OCI-LY1 (cell line): ENCODE data around the gene VWA8.

Source experiments
- H2AFZ ChIP-seq: fragments of 200-600 bp; sonication (generic), shearing (Covaris generic); 2 replicates; pipeline ENCODE4 v1.6.0; 2014; ENCODE audit warnings: antibody characterized with exemption, mild to moderate bottlenecking, low read length
- H3F3A ChIP-seq: fragments of 200-600 bp; sonication (generic), shearing (Covaris generic); 2 replicates; pipeline ENCODE4 v1.6.0; 2014; ENCODE audit warnings: mild to moderate bottlenecking, antibody characterized with exemption, low read length, moderate library complexity; ENCODE audit not compliant: insufficient read depth
- H3K27ac ChIP-seq: fragments of 200-600 bp; sonication (generic); 2 replicates; pipeline ENCODE4 v1.5.1; 2014; ENCODE audit warnings: low read length, mixed run types, mild to moderate bottlenecking, low read depth; ENCODE audit not compliant: poor library complexity, severe bottlenecking
- H3K27me3 ChIP-seq: fragments of 200-600 bp; sonication (generic); 2 replicates; pipeline ENCODE4 v1.6.0; 2014; ENCODE audit warnings: antibody characterized with exemption, mild to moderate bottlenecking, low read length, moderate library complexity; ENCODE audit not compliant: insufficient read depth
- H3K36me3 ChIP-seq: fragments of 200-600 bp; sonication (generic); 2 replicates; pipeline ENCODE4 v1.6.1; 2014; ENCODE audit warnings: mild to moderate bottlenecking, antibody characterized with exemption, low read length, moderate library complexity, mixed read lengths; ENCODE audit not compliant: insufficient read depth
- H3K4me1 ChIP-seq: fragments of 200-600 bp; sonication (generic); 2 replicates; pipeline ENCODE4 v1.5.1; 2014; ENCODE audit warnings: mild to moderate bottlenecking, low read length, moderate library complexity; ENCODE audit not compliant: insufficient read depth, severe bottlenecking
- H3K4me2 ChIP-seq: fragments of 200-600 bp; sonication (generic), shearing (Covaris generic); 2 replicates; pipeline ENCODE4 v1.6.1; 2014; ENCODE audit warnings: low read length
- H3K4me3 ChIP-seq: fragments of 200-600 bp; sonication (generic); 2 replicates; pipeline ENCODE4 v1.5.1; 2014; ENCODE audit warnings: low read length, low read depth, mild to moderate bottlenecking, mixed read lengths; ENCODE audit not compliant: poor library complexity, severe bottlenecking
- H3K79me2 ChIP-seq: fragments of 200-600 bp; shearing (Covaris generic); 2 replicates; pipeline ENCODE4 v1.6.1; 2016; ENCODE audit warnings: mixed run types, low read length, mixed read lengths; ENCODE audit not compliant: insufficient read depth
- H3K9ac ChIP-seq: fragments of 200-600 bp; sonication (generic), shearing (Covaris generic); 2 replicates; pipeline ENCODE4 v1.6.1; 2014; ENCODE audit warnings: mild to moderate bottlenecking, low read length, mixed read lengths
- H3K9me2 ChIP-seq: fragments of 200-600 bp; sonication (generic), shearing (Covaris generic); 2 replicates; pipeline ENCODE4 v1.6.1; 2014; ENCODE audit warnings: low read depth, mild to moderate bottlenecking, low read length, mixed read lengths
- H3K9me3 ChIP-seq: fragments of 200-600 bp; shearing (Covaris generic); 2 replicates; pipeline ENCODE4 v1.6.1; 2014; ENCODE audit warnings: low read length, mixed read lengths
- H4K20me1 ChIP-seq: fragments of 200-600 bp; sonication (generic), shearing (Covaris generic); 2 replicates; pipeline ENCODE4 v1.6.0; 2016; ENCODE audit warnings: mild to moderate bottlenecking, low read length; ENCODE audit not compliant: insufficient read depth
- EZH2 ChIP-seq: fragments of 200-600 bp; sonication (generic), shearing (Covaris generic); IDR thresholded peaks from 2 replicates; pipeline ENCODE4 v1.8.0; 2017; ENCODE audit warnings: borderline replicate concordance, mixed run types, mild to moderate bottlenecking, antibody characterized with exemption, low read length, moderate library complexity, mixed read lengths
- TF ChIP-seq, protein P1 (sequence below): fragments of 200-600 bp; sonication (generic), shearing (Covaris generic); IDR thresholded peaks from 2 replicates; pipeline ENCODE4 v1.5.1; 2017; ENCODE audit warnings: mild to moderate bottlenecking, antibody characterized with exemption, low read length, moderate library complexity, mixed read lengths

VWA8 gene

GRCh38 chr13:41701676-41702075 lies 259.2 kb downstream of the VWA8 start:
- no peaks in the 10 kb centered on the region for H3K9me3 ChIP-seq
- no peak overlapping the region for H3K4me3 ChIP-seq
- H3K27ac ChIP-seq = no peak overlapping the region

DNA sequence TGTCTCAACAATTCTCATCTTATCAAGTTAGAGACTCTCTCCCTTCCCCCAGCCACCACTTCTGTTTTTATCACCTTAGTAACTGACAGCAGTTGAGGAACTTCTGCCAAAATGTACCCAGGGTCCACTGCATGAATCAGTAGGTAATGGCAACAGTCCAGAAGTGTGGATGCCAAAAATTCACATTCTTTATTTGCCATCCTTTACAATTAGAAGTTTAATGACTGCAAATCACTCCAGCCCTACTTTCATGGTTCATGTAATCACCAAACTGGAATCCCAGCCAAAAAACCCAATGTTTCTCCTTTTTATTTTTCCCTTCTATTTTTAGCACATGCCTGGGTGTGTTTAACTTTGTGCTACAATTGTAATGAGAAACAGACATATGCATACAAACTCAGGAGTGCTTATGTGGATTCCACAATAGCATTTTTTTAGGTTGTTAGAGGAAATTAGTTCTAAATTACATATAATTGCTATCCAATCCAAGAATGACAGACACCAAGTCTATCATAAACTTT lies 260.1 kb downstream of the VWA8 start:
- H3K4me3 ChIP-seq = no peak overlapping the region
- H3K27me3 ChIP-seq = no peaks in the 10 kb centered on the region
- 0 out of 2 replicates have a peak, but pooled peaks cover 4% of the 10 kb centered on the region for H3K36me3 ChIP-seq
- no peak for TF ChIP-seq EZH2
- TF ChIP-seq, protein P1, sequence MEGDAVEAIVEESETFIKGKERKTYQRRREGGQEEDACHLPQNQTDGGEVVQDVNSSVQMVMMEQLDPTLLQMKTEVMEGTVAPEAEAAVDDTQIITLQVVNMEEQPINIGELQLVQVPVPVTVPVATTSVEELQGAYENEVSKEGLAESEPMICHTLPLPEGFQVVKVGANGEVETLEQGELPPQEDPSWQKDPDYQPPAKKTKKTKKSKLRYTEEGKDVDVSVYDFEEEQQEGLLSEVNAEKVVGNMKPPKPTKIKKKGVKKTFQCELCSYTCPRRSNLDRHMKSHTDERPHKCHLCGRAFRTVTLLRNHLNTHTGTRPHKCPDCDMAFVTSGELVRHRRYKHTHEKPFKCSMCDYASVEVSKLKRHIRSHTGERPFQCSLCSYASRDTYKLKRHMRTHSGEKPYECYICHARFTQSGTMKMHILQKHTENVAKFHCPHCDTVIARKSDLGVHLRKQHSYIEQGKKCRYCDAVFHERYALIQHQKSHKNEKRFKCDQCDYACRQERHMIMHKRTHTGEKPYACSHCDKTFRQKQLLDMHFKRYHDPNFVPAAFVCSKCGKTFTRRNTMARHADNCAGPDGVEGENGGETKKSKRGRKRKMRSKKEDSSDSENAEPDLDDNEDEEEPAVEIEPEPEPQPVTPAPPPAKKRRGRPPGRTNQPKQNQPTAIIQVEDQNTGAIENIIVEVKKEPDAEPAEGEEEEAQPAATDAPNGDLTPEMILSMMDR = no peak
- no peak overlapping the region for H2AFZ ChIP-seq
- no peaks in the 10 kb centered on the region for H3F3A ChIP-seq
- H4K20me1 ChIP-seq = no peaks in the 10 kb centered on the region
- no peaks in the 10 kb centered on the region for H3K9me3 ChIP-seq
- H3K4me1 ChIP-seq = peaks cover 12% of the 10 kb centered on the region
- H3K4me2 ChIP-seq = no peak overlapping the region
- no peak overlapping the region for H3K27ac ChIP-seq
- no peak overlapping the region for H3K9ac ChIP-seq
- H3K79me2 ChIP-seq = no peaks in the 10 kb centered on the region
- H3K9me2 ChIP-seq = no peaks in the 10 kb centered on the region

More at GRCh38 chr13:41701676-41702075, 259.2 kb downstream of the VWA8 start:
- Histone ChIP-seq H4K20me1 (no peaks in the 10 kb centered on the region), H3K4me2 (no peak overlapping the region), H3K9ac (no peak overlapping the region), H3F3A (no peaks in the 10 kb centered on the region), H2AFZ (no peak overlapping the region), H3K36me3 (0 out of 2 replicates have a peak, but pooled peaks cover 4% of the 10 kb centered on the region), H3K9me2 (no peaks in the 10 kb centered on the region), H3K79me2 (no peaks in the 10 kb centered on the region), H3K4me1 (peaks cover 12% of the 10 kb centered on the region), H3K27me3 (no peaks in the 10 kb centered on the region)
- no peak for TF ChIP-seq EZH2
- TF ChIP-seq, protein P1 = no peak

DNA sequence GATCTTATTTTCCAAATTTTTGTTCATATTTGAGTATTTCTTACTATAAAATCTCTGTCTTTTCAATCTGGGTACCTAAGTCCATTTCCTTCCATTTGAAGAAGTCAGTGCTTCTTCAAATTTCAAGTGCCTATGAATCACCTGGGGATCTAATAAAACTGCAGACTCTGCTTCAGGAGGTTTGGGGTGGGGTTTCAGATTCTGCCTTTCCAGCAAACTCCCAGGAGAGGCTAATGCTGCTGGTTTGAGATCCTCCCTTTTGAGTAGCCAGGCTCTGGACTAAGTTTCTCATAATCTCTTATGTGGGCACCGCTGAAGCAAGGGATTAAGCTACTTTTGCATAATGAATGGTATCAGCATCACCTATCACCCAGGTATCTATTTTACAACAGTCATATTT lies 261.1 kb downstream of the VWA8 start:
- Histone ChIP-seq H3K4me2 (no peak overlapping the region), H3F3A (no peaks in the 10 kb centered on the region), H3K36me3 (0 out of 2 replicates have a peak, but pooled peaks cover 4% of the 10 kb centered on the region), H3K4me3 (no peak overlapping the region), H3K27ac (no peak overlapping the region), H3K4me1 (peaks cover 21% of the 10 kb centered on the region), H2AFZ (no peak overlapping the region), H3K9me3 (no peaks in the 10 kb centered on the region), H3K9me2 (no peaks in the 10 kb centered on the region), H3K27me3 (no peaks in the 10 kb centered on the region), H3K79me2 (no peaks in the 10 kb centered on the region), H3K9ac (no peak overlapping the region), H4K20me1 (no peaks in the 10 kb centered on the region)
- no peak for TF ChIP-seq EZH2
- TF ChIP-seq, protein P1 = no peak
